ENCODE data around the gene TRMT61A.
A peak's percentile ranks its signal among the peaks of the same experiment; 100 is the strongest.
"Not testable (repeated sequence)": the region's sequence is repeated elsewhere in the genome, so short reads cannot be mapped to it uniquely, and the experiment has no call there.

Gene TRMT61A

DNA sequence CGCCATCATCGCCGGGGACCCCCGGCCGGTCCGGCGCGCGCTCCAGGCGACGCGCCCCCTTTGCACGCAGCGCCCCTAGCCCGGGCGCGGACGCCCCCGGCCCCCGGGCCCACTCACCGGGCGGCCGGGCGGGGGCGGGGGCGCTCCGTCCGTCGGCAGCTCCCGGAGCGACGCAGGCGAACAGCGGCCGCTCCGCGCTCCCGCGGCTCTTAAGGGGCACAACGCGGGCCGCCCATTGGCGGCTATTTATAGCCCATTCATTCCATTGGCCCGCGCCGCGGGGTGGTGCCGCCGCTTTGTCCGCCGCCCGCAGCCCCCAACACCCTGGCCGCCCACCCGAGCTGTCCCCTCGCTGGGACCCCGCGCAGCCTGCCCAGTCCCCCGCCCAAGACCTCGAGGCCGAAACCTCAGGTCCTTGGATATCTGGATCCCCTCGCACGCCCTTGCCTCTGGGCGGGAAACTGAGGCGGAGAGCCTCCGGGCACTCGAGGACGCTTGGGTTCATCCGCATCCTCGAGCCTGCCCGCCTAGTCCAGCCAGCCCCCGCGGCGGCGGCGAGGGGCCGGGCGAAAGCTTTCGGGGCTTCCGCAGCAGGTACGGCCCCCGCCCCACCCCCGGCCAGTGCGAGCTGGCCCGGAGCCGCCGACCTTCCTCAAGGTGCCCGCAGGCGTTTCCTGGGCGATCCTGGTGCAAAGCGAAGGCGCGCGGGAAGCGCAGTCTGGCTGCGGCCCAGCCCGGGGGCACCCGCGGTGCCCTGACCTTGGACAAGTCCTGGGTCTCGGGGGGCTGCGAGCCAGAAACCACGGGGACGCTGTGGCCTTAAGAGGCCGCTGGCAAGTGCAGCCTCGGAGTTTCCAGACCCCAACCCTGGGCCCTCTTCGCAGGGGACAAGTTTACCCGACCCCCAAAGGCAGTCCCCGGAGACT lies 6.1 kb upstream of the TRMT61A start, which contains the start of gene CKB:
Gene CKB, minus strand, starts transcription at position 182 of the 926 bp plus-strand sequence. CDS start 337 bp downstream, outside the sequence.
- in situ Hi-C loops (cut with HindIII; ENCODE audit: low sequenced_read_pairs): no loop called here
- peak within 1 kb of the TSS; percentile 32 for H3K4me3 ChIP-seq (ENCODE audit: low read depth, low read length)
- DNase-seq (ENCODE audit: low read depth): no peak
- TF ChIP-seq, protein P1, sequence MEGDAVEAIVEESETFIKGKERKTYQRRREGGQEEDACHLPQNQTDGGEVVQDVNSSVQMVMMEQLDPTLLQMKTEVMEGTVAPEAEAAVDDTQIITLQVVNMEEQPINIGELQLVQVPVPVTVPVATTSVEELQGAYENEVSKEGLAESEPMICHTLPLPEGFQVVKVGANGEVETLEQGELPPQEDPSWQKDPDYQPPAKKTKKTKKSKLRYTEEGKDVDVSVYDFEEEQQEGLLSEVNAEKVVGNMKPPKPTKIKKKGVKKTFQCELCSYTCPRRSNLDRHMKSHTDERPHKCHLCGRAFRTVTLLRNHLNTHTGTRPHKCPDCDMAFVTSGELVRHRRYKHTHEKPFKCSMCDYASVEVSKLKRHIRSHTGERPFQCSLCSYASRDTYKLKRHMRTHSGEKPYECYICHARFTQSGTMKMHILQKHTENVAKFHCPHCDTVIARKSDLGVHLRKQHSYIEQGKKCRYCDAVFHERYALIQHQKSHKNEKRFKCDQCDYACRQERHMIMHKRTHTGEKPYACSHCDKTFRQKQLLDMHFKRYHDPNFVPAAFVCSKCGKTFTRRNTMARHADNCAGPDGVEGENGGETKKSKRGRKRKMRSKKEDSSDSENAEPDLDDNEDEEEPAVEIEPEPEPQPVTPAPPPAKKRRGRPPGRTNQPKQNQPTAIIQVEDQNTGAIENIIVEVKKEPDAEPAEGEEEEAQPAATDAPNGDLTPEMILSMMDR (IDR thresholded peaks at IDR 0.05; ENCODE audit: low read depth, low read length, missing control alignments): no peak

DNA sequence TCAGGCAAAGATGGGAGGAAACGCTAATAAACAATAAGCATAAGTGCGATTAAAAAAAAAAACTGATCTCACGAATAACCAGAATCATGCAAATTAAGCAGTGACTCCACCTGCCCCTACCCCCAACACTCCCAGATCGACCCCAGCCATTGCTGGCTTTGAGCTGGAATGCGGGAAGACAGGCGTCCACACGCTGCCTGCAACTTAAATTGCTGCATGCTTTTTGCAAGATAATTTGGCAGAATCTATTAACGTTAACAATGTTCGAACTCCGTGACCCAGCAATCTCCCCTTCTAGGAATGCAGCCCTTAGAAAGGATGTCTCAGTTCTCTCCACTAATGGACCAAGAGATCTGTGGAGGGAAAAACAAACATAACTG lies 5.4 kb upstream of the TRMT61A start:
- H3K4me3 ChIP-seq (ENCODE audit: low read depth, low read length): no peak overlapping the region
- TF ChIP-seq, protein P1 (IDR thresholded peaks at IDR 0.05; ENCODE audit: low read depth, low read length, missing control alignments): no peak
- in situ Hi-C loops (cut with HindIII; ENCODE audit: low sequenced_read_pairs): no loop called here
- no peak for DNase-seq (ENCODE audit: low read depth)

GRCh38 chr14:103524002-103524935 lies 4.7 kb upstream of the TRMT61A start:
- no peak overlapping the region for H3K4me3 ChIP-seq (ENCODE audit: low read depth, low read length)
- TF ChIP-seq, protein P1 (IDR thresholded peaks at IDR 0.05; ENCODE audit: low read depth, low read length, missing control alignments): no peak
- no peak for DNase-seq (ENCODE audit: low read depth)
- in situ Hi-C loops (cut with HindIII; ENCODE audit: low sequenced_read_pairs): no loop called here

DNA sequence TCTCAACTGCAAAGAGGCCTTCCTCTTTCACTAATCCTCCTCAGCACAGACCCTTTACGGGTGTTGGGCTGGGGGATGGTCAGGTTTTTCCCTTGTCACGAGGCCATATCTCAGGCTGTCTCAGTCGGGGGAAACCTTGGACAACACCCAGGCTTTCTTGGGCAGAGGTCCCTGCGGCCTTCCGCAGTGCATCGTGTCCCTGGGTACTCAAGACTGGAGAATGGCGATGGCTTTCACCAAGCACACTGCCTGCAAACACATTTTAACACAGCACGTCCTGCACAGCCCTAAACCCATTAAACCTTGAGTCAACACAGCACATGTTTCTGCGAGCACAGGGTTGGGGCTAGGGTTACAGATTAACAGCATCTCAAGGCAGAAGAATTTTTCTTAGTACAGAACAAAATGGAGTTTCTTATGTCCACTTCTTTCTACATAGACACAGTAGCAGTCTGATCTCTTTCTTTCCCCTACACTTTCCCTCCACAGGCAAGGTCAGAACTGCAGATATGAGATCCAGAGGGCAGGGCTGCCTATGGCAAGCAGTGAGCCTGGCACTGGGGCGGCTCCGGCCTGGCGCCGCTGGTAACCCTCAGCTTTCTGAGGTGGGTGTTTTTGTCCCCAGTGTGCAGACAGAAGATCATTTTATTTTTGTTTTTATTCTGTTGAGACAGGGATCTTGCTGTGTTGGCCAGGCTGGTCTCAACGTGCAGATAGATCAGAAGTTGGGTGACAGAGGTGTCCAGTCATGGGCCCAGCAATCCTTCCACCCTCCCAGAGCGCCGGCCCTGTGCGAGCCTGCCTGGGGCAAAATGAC lies 3.4 kb upstream of the TRMT61A start:
- DNase-seq (ENCODE audit: low read depth); in situ Hi-C loops (cut with HindIII; ENCODE audit: low sequenced_read_pairs); H3K4me3 ChIP-seq (ENCODE audit: low read depth, low read length): not testable (repeated sequence)

DNA sequence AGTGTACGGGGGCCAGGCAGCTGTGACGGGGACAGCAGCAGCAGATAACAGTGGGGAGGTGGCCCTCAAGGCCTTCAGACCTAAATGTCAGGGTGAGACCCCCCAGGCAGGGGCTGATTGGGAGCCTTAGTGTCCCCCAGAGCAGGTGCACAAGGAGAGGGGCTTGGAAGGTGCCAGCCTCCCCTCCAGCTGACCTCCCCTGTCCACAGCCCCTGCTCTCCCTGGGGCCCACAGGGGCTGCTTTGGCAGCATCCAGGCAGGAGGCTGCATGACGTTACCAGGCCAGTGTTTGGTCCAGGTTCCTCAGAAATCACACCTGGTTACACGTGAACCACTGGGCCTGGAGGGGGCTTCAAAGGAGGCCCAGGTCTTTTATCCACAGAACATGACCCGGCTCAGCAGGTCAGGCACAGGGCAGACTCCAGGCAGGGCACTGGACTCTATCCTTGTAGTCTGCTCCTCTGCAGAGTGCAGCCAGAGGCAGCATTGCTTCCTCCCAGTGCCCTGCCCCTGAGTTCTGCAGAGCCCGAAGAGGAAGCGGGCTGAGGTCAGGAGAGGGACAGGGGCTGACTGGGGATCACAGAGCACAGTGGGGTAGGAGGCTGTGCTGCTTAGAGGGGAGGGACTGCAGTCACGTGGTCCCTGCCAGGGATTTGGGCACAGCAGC lies 2.6 kb upstream of the TRMT61A start:
- in situ Hi-C loops (cut with HindIII; ENCODE audit: low sequenced_read_pairs): no loop called here
- H3K4me3 ChIP-seq (ENCODE audit: low read depth, low read length): no peak overlapping the region
- TF ChIP-seq, protein P1 (IDR thresholded peaks at IDR 0.05; ENCODE audit: low read depth, low read length, missing control alignments): no peak
- DNase-seq (ENCODE audit: low read depth): no peak

GRCh38 chr14:103526914-103527248 lies 2.1 kb upstream of the TRMT61A start:
- in situ Hi-C loops (cut with HindIII; ENCODE audit: low sequenced_read_pairs): no loop called here
- TF ChIP-seq, protein P1 (IDR thresholded peaks at IDR 0.05; ENCODE audit: low read depth, low read length, missing control alignments): no peak
- no peak overlapping the region for H3K4me3 ChIP-seq (ENCODE audit: low read depth, low read length)
- no peak for DNase-seq (ENCODE audit: low read depth)

All from astrocyte of the cerebellum (primary cell).